A673 (cell line): ENCODE results near the gene EIF4EBP3. TPM values are rescaled to one million over a fixed set of nuclear protein-coding genes. Genes with fewer than 3 reads are reported as not detected.

Experiments
- BruUV-seq: library from RNA; stranded (reverse); fragments of 400-500 nt; replicated peaks from 2 replicates; lab custom pipeline; 2021; lab: Mats Ljungman, UMichigan
- CTCF ChIA-PET: fragments of 300-600 bp; sonication (Branson Sonifier 250); formaldehyde crosslinking; loops from one replicate; lab custom pipeline; 2022; ENCODE audit warnings: antibody characterized with exemption; lab: Charles Lee
- POLR2A ChIA-PET: fragments of 300-600 bp; sonication (Branson Sonifier 250); formaldehyde crosslinking; loops from one replicate; lab custom pipeline; 2022; ENCODE audit warnings: antibody characterized with exemption; ENCODE audit not compliant: low non-redundant PET; lab: Charles Lee
- DNase-seq: peaks from one replicate; pipeline ENCODE4 v3.0.0-alpha.2; 2015; ENCODE audit warnings: low spot score
- H3K27ac ChIP-seq: fragments of 200-600 bp; sonication (generic); 2 replicates; pipeline ENCODE4 v1.5.1; 2016; ENCODE audit warnings: mixed run types, low read depth, mild to moderate bottlenecking, mixed read lengths, antibody characterized with exemption, low read length; ENCODE audit not compliant: poor library complexity, severe bottlenecking
- H3K27me3 ChIP-seq: fragments of 200-600 bp; sonication (generic); replicated peaks from 2 replicates; pipeline ENCODE4 v1.6.1; 2017; ENCODE audit warnings: mixed run types, low read depth, mild to moderate bottlenecking, mixed read lengths, antibody characterized with exemption, low read length; ENCODE audit not compliant: insufficient read depth, poor library complexity
- H3K36me3 ChIP-seq: fragments of 200-600 bp; sonication (generic); 2 replicates; pipeline ENCODE4 v1.6.1; 2016; ENCODE audit warnings: mixed run types, mild to moderate bottlenecking, mixed read lengths, antibody characterized with exemption, low read length; ENCODE audit not compliant: insufficient read depth, poor library complexity, severe bottlenecking
- H3K4me1 ChIP-seq: fragments of 200-600 bp; sonication (generic); 2 replicates; pipeline ENCODE4 v1.6.1; 2017; ENCODE audit warnings: mixed run types, mild to moderate bottlenecking, mixed read lengths, antibody characterized with exemption, low read length; ENCODE audit not compliant: insufficient read depth, poor library complexity, severe bottlenecking
- H3K4me3 ChIP-seq: fragments of 200-600 bp; sonication (generic); 2 replicates; pipeline ENCODE4 v1.5.1; 2016; ENCODE audit warnings: low read depth, mixed run types, mild to moderate bottlenecking, mixed read lengths, low read length; ENCODE audit not compliant: poor library complexity, severe bottlenecking
- H3K9me3 ChIP-seq: fragments of 200-600 bp; sonication (generic); 2 replicates; pipeline ENCODE4 v1.6.1; 2016; ENCODE audit warnings: mixed run types, low read depth, mild to moderate bottlenecking, mixed read lengths, antibody characterized with exemption, low read length; ENCODE audit not compliant: poor library complexity, severe bottlenecking
- CTCF ChIP-seq: fragments of 300-800, 200-600 bp; sonication (generic); conservative IDR thresholded peaks from 2 replicates; pipeline ENCODE4 v1.5.1; 2017; ENCODE audit warnings: low read depth, mild to moderate bottlenecking, antibody characterized with exemption, low read length, moderate library complexity, mixed read lengths
- EZH2 ChIP-seq: fragments of 200-600 bp; sonication (generic); IDR thresholded peaks from 2 replicates; pipeline ENCODE4 v1.6.1; 2017; ENCODE audit warnings: borderline replicate concordance, low read depth, mild to moderate bottlenecking, mixed read lengths, antibody characterized with exemption, low read length; ENCODE audit not compliant: poor library complexity, severe bottlenecking
- intact Hi-C: fragments of 100-400 bp; cut with micrococcal nuclease; formaldehyde crosslinking; loops from one replicate; pipeline ENCODE4 v1.10.0; 2022; ENCODE audit not compliant: unreplicated experiment
- total RNA-seq: library from RNA; stranded (reverse); gene quantifications from 2 replicates; pipeline ENCODE4 v1.2.3, GENCODE V29; 2021

Gene EIF4EBP3
- total RNA-seq, 1 experiment from 2014 or later: 7.6 TPM

- ChIA-PET CTCF (no interaction called here), POLR2A (no interaction called here)
- H3K4me3 ChIP-seq: no peak overlapping the region
- H3K4me1 ChIP-seq: peaks cover 10% of the 10 kb centered on the region
- H3K9me3 ChIP-seq: no peaks in the 10 kb centered on the region
- intact Hi-C loops: no loop called here
- BruUV-seq: no TSS peak
- no peak for TF ChIP-seq CTCF
- TF ChIP-seq EZH2: no peak
- H3K27me3 ChIP-seq: no peaks in the 10 kb centered on the region
- peaks cover 29% of the 10 kb centered on the region for H3K36me3 ChIP-seq
- no peak for DNase-seq
- H3K27ac ChIP-seq: no peak overlapping the region
Observed at GRCh38 chr5:140544986-140545385, 2.5 kb upstream of the EIF4EBP3 start.

GRCh38 chr5:140545606-140546005, 1.9 kb upstream of the EIF4EBP3 start:
- no peaks in the 10 kb centered on the region for H3K9me3 ChIP-seq
- DNase-seq: no peak
- no peak for TF ChIP-seq CTCF
- TF ChIP-seq EZH2: no peak
- peaks cover 10% of the 10 kb centered on the region for H3K4me1 ChIP-seq
- peaks cover 29% of the 10 kb centered on the region for H3K36me3 ChIP-seq
- no TSS peak for BruUV-seq
- ChIA-PET CTCF (no interaction called here), POLR2A (interaction anchor here (0.7 kb wide), 1 partner anchor 14 kb away, joined by 8 read pairs; no protein-coding TSS in a partner anchor)
- H3K27ac ChIP-seq: no peak overlapping the region
- no peaks in the 10 kb centered on the region for H3K27me3 ChIP-seq
- H3K4me3 ChIP-seq: no peak overlapping the region
- intact Hi-C loops: no loop called here

- intact Hi-C loops: no loop called here
- H3K4me3 ChIP-seq: peak overlapping the region; percentile 30
- ChIA-PET CTCF (interaction anchor here (0.5 kb wide), 1 partner anchor 144 kb away, joined by 5 read pairs; no protein-coding TSS in a partner anchor), POLR2A (interaction anchor here (0.5 to 1.3 kb wide), 2 partner anchors 10 to 322 kb away, joined by 3 to 5 read pairs; partner anchors contain the start of genes PCDHA11 and SRA1)
- TF ChIP-seq EZH2 (no peak), CTCF (no peak)
- no peaks in the 10 kb centered on the region for H3K27me3 ChIP-seq
- no TSS peak for BruUV-seq
- peak overlapping the region; percentile 29 for H3K27ac ChIP-seq
- H3K9me3 ChIP-seq: no peaks in the 10 kb centered on the region
- DNase-seq: peak; percentile 30
- peaks cover 30% of the 10 kb centered on the region for H3K36me3 ChIP-seq
- H3K4me1 ChIP-seq: peaks cover 10% of the 10 kb centered on the region
Observed at GRCh38 chr5:140546851-140547507, 483 bp upstream of the EIF4EBP3 start.
